SK-N-SH treated with all-trans-retinoic acid at 6 μM for 48 hours (cell line): ENCODE measurements around the gene KIAA0319L.
"Not testable (repeated sequence)": the region's sequence is repeated elsewhere in the genome, so short reads cannot be mapped to it uniquely, and the experiment has no call there.

Source experiments
- ATAC-seq: fragments of 200-7000 bp; cut with Tn5 transposase; 3 replicates; pipeline ENCODE4 v1.9.1; 2020; ENCODE audit warnings: mild to moderate bottlenecking, moderate library complexity
- CSDC2 ChIP-seq: fragments of 250-450 bp; sonication (Bioruptor Pico); IDR thresholded peaks from 2 replicates; pipeline ENCODE4 v1.5.0; 2020; ENCODE audit warnings: mild to moderate bottlenecking, moderate library complexity
- ESRRG ChIP-seq: fragments of 250-450 bp; sonication (Bioruptor Pico); IDR thresholded peaks from 2 replicates; pipeline ENCODE4 v1.6.1; 2021; ENCODE audit warnings: mild to moderate bottlenecking
- GLIS3 ChIP-seq: fragments of 250-450 bp; sonication (Bioruptor Pico); IDR thresholded peaks from 2 replicates; pipeline ENCODE4 v1.5.0; 2020; ENCODE audit warnings: mild to moderate bottlenecking, moderate library complexity
- ISL1 ChIP-seq: fragments of 250-450 bp; sonication (Bioruptor Pico); IDR thresholded peaks from 2 replicates; pipeline ENCODE4 v2.1.2; 2022; ENCODE audit warnings: mild to moderate bottlenecking, moderate library complexity
- PATZ1 ChIP-seq: fragments of 250-450 bp; sonication (Bioruptor Pico); IDR thresholded peaks from 2 replicates; pipeline ENCODE4 v1.8.0; 2020; ENCODE audit warnings: mild to moderate bottlenecking, moderate library complexity, borderline replicate concordance
- PPARA ChIP-seq: fragments of 250-450 bp; sonication (Bioruptor Pico); IDR thresholded peaks from 2 replicates; pipeline ENCODE4 v1.5.0; 2020; ENCODE audit warnings: mild to moderate bottlenecking, borderline replicate concordance
- SNAI2 ChIP-seq: fragments of 250-450 bp; sonication (Bioruptor Pico); IDR thresholded peaks from 2 replicates; pipeline ENCODE4 v1.5.0; 2020; ENCODE audit warnings: mild to moderate bottlenecking, moderate library complexity
- TCF4 ChIP-seq: fragments of 250-450 bp; sonication (Bioruptor Pico); IDR thresholded peaks from 2 replicates; pipeline ENCODE4 v1.8.0; 2021; ENCODE audit warnings: mild to moderate bottlenecking, moderate library complexity, borderline replicate concordance
- TOX ChIP-seq: fragments of 250-450 bp; sonication (Bioruptor Pico); IDR thresholded peaks from 2 replicates; pipeline ENCODE4 v1.8.0; 2021; ENCODE audit warnings: mild to moderate bottlenecking, moderate library complexity, borderline replicate concordance
- ZC3H10 ChIP-seq: fragments of 250-450 bp; sonication (Bioruptor Pico); IDR thresholded peaks from 2 replicates; pipeline ENCODE4 v1.5.1; 2021; ENCODE audit warnings: mild to moderate bottlenecking, moderate library complexity
- ZFP3 ChIP-seq: fragments of 250-450 bp; sonication (Bioruptor Pico); IDR thresholded peaks from 2 replicates; pipeline ENCODE4 v1.5.0; 2020; ENCODE audit warnings: mild to moderate bottlenecking, moderate library complexity
- ZFP30 ChIP-seq: fragments of 450-650 bp; formaldehyde crosslinking; IDR thresholded peaks from 2 replicates; pipeline ENCODE4 v1.5.0; 2022; ENCODE audit warnings: mild to moderate bottlenecking, moderate library complexity
- ZNF565 ChIP-seq: fragments of 450-650 bp; formaldehyde crosslinking; conservative IDR thresholded peaks from 2 replicates; pipeline ENCODE4 v1.5.0; 2020; ENCODE audit warnings: low read depth, mild to moderate bottlenecking, moderate library complexity
- ZNF70 ChIP-seq: fragments of 450-650 bp; formaldehyde crosslinking; IDR thresholded peaks from 2 replicates; pipeline ENCODE4 v1.5.0; 2020; ENCODE audit warnings: mild to moderate bottlenecking, moderate library complexity
- TF ChIP-seq, protein P1 (sequence below): fragments of 250-450 bp; sonication (Bioruptor Pico); IDR thresholded peaks from 2 replicates; pipeline ENCODE4 v1.5.0; 2020; ENCODE audit warnings: mild to moderate bottlenecking, moderate library complexity
- TF ChIP-seq, protein P2 (sequence below): fragments of 250-450 bp; sonication (Bioruptor Pico); IDR thresholded peaks from 2 replicates; pipeline ENCODE4 v1.5.1; 2020; ENCODE audit warnings: low read depth, mild to moderate bottlenecking, moderate library complexity

The KIAA0319L gene

GRCh38 chr1:35586808-35587207, 29.6 kb upstream of the KIAA0319L start (continued):
- no peak for TF ChIP-seq GLIS3 (CRISPR knock-in tag)
- TF ChIP-seq PATZ1 (CRISPR knock-in tag) = no peak

- ATAC-seq = not testable (repeated sequence)
Measured at GRCh38 chr1:35585805-35586204, 28.6 kb upstream of the KIAA0319L start.

GRCh38 chr1:35585281-35585680, 28.1 kb upstream of the KIAA0319L start:
- no peak for ATAC-seq
- no peak for TF ChIP-seq ZFP30 (CRISPR knock-in tag)
- no peak for TF ChIP-seq ZNF565
- no peak for TF ChIP-seq TCF4
- no peak for TF ChIP-seq ZFP3 (CRISPR knock-in tag)
- no peak for TF ChIP-seq PPARA (CRISPR knock-in tag)
- TF ChIP-seq TOX (CRISPR knock-in tag) = no peak
- no peak for TF ChIP-seq ISL1
- TF ChIP-seq, protein P1, sequence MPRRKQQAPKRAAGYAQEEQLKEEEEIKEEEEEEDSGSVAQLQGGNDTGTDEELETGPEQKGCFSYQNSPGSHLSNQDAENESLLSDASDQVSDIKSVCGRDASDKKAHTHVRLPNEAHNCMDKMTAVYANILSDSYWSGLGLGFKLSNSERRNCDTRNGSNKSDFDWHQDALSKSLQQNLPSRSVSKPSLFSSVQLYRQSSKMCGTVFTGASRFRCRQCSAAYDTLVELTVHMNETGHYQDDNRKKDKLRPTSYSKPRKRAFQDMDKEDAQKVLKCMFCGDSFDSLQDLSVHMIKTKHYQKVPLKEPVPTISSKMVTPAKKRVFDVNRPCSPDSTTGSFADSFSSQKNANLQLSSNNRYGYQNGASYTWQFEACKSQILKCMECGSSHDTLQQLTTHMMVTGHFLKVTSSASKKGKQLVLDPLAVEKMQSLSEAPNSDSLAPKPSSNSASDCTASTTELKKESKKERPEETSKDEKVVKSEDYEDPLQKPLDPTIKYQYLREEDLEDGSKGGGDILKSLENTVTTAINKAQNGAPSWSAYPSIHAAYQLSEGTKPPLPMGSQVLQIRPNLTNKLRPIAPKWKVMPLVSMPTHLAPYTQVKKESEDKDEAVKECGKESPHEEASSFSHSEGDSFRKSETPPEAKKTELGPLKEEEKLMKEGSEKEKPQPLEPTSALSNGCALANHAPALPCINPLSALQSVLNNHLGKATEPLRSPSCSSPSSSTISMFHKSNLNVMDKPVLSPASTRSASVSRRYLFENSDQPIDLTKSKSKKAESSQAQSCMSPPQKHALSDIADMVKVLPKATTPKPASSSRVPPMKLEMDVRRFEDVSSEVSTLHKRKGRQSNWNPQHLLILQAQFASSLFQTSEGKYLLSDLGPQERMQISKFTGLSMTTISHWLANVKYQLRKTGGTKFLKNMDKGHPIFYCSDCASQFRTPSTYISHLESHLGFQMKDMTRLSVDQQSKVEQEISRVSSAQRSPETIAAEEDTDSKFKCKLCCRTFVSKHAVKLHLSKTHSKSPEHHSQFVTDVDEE (CRISPR knock-in tag) = no peak
- TF ChIP-seq ZC3H10 = no peak
- TF ChIP-seq ZNF70 (CRISPR knock-in tag) = no peak

- ATAC-seq = not testable (repeated sequence)
Measured at GRCh38 chr1:35581621-35582020, 24.4 kb upstream of the KIAA0319L start.

GRCh38 chr1:35580949-35581388, 23.8 kb upstream of the KIAA0319L start:
- TF ChIP-seq, protein P1 (CRISPR knock-in tag) = no peak
- no peak for TF ChIP-seq CSDC2
- TF ChIP-seq, protein P2, sequence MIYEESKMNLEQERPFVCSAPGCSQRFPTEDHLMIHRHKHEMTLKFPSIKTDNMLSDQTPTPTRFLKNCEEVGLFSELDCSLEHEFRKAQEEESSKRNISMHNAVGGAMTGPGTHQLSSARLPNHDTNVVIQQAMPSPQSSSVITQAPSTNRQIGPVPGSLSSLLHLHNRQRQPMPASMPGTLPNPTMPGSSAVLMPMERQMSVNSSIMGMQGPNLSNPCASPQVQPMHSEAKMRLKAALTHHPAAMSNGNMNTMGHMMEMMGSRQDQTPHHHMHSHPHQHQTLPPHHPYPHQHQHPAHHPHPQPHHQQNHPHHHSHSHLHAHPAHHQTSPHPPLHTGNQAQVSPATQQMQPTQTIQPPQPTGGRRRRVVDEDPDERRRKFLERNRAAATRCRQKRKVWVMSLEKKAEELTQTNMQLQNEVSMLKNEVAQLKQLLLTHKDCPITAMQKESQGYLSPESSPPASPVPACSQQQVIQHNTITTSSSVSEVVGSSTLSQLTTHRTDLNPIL (CRISPR knock-in tag) = no peak
- no peak for TF ChIP-seq TCF4
- TF ChIP-seq GLIS3 (CRISPR knock-in tag) = no peak
- no peak for TF ChIP-seq ISL1
- TF ChIP-seq ZFP3 (CRISPR knock-in tag) = no peak
- TF ChIP-seq ESRRG (CRISPR knock-in tag) = no peak
- TF ChIP-seq SNAI2 (CRISPR knock-in tag) = no peak
- ATAC-seq = no peak
